DMS 273 (cell line): ENCODE results near the gene SLC35G6.
"Not testable (repeated sequence)": the region's sequence is repeated elsewhere in the genome, so short reads cannot be mapped to it uniquely, and the experiment has no call there.

Source experiments
- DNase-seq: peaks from one replicate; lab custom pipeline; 2025; ENCODE audit not compliant: unreplicated experiment; lab: John Stamatoyannopoulos, UW

The SLC35G6 gene

DNA sequence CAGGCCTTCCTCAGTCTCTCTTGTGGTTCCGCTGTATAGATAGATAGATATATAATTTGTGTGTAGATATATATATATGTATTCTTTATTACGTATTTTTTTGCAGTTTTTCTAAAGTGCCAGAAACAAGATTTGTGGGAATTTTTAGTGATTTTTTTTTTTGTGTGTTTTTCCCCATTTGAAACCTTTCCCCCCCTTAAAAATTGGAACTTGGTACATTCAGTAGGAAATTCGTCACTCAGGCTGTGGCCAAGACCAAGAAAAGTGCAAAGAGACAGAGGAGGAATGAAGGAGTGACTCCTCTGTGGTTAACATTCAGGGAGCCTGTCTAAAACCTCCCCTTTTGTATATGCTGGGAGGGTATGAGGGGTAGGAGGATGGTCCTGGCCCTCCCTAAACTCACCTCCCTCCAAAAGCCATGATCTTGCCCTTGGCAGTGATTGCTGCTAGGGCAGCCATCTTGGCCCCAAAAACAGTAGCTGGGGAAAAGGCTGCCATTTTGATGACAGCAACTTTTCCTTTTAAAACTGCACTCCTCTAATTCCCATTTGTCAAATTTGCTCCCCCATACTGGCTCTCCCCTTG is 21.2 kb upstream of the SLC35G6 start:
- no peak for DNase-seq

DNA sequence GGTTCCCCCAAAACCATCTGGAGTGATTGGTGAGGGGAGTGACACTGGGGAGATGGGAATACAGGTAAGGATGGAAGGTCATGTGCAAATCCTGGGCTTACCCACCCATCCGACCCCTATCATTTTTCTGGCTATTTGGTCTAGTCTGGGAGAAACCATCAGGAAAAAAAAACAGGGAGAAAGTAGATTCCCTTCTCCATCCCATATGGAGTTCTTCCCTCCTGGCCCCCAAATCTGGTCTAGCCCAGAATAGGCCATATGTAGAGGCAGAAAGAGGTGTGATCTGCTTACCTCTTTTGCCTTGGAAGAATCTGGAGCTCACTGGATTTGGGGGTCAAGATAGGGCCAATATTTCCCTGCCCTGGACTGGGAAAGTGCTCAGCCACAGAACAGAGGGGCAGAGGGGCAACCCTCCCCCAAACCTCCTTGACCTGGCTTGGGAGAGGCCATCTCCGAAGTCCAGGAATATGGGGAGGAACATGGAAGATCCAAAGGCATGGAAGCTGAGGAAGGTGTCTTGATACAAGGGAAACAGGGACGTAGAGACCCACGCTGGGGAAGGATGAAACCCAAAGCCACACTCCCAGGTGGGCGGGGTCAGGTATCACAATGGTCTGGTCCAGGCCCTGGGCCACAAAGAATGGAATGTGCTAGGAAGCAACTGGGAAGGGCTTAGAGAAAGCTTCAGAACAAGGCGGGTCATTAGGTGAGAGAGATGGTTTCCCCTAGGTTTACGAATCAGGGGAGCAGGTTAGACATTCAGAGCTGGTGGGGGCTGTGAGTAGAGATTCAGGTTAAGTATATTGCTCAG is 20.2 kb upstream of the SLC35G6 start:
- no peak for DNase-seq

DNA sequence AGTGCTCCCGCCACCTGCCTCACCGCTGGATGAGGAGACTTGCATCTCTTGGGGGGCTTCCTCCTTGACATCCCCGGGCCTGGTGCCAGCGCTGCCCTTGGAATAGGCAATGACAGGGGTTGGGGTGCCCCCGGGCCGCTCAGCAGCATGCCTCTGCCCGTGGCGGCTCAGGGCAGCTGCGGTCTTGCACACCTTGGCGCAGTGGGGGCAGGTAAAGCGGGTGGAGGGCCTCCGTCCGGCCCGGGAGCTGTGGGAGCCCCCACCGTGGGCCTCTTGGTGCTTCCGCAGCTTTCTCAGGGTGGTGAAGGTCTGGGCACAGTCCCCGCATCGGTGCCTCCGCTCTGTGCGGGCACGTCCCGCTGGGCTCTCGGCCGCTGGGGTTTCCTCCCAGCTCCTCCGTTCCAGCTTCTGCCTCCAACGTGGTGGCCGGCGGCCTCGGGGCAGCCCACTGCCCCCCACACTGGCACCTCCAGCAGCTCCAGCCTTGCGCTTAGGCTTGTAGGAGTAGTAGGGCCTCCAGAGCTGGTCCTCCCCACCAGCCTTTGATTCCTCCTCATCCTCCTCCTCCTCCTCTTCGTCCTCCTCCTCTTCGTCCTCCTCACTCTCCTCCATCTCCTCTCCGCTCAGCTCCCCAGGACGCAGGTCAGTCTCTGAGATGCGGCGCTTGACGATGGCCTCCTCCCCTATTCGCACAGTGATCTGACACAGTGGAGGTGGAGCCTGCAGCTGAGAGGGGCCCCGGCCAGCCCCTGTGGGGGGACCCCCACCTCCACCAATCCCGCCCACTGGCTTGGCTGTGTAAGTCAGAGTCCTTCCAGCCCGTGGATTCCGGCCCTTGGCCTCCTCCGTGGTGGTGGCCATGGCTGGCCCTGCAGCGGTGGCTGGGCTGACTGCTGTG is 18.5 kb upstream of the SLC35G6 start:
- no peak for DNase-seq

DNA sequence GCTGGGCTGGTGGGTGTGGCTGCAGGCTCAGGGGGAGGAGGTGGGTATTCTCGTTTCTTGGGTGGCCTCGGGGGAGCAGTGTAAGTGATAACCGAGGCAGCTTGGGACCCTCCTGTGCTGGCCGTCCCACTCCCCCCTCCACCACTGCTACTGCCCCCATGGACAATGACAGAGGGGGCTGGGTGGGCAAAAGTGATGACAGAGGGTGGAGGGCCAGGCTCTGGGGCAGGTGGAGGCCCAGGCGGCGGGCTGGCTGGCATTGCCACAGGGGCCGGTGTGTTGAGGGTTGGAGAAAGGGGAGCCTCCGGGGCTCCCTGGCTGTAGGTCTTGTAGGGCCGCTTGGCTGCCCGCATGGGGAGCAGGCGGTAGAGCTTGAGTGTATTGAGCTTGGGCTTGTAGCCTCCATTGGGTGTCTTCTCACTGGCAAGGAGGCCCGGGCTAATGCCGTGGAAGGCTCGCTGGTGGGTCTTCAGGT is 17.8 kb upstream of the SLC35G6 start:
- no peak for DNase-seq

DNA sequence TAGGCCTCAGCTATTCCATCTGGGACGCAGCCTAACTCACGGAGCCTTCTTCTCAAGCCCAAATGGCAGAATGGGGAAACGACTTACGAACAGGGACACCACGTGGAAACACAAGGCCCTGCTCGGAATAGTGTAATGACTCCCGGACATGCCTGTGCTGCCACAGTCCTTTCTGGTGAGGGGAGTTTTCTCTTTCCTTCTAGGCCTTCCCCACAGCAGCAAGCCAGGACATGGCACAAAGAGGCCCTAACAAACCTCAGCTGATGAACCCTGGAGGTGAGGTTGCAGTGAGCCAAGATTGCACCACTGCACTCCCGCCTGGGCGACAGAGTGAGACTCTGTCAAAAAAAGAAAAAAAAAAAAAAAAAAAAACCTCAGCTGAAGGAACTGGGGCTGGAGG is 17.2 kb upstream of the SLC35G6 start:
- DNase-seq = no peak

DNA sequence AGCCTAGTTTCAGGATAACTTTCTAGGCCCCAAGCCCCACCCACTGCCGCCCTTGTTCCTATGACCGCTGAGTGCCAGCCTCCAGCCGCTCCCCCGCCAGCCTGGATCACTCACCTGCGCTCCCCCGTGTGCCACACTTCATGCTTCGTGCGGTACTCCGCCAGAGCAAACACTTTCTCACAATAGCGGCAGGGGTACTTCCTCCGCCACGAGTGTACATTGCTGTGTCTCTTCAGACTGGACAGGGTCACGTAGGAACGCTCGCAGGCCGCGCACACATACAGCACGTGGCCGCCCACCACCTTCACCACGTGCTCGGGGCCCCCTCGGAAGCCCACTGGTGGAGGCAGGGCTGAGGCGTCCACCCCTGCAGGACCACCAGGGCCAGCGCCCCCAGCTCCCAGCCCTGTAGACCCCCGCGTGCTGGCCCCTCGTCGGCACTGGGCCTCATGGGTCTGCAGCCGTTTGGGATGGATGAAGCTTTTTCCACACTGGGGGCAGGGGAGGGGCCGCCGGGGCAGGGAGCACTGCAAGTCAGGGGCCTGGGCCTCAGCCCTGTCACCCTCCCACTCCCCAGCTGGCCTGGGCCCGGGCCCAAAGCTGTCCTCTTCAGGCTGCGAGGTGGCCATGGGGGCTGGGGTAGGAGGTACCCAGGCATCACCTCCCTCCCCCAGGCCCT is 15.5 kb upstream of the SLC35G6 start:
- DNase-seq = no peak

DNA sequence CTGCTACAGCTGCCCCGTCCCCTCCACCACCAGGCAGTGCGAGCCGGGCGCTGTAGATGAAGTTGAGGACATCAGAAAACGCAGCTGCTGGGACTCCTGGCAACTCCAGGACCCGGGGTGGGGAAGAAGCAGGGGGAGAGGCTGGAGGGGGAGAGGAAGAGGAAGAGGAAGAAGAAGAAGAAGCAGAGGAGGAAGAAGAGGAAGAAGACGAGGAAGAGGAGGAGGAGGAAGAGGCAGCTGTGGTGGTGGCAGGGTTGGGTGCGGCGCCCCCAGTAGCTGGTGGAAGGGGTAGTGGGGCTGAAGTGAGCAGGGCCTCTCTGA is 15.0 kb upstream of the SLC35G6 start:
- no peak for DNase-seq

DNA sequence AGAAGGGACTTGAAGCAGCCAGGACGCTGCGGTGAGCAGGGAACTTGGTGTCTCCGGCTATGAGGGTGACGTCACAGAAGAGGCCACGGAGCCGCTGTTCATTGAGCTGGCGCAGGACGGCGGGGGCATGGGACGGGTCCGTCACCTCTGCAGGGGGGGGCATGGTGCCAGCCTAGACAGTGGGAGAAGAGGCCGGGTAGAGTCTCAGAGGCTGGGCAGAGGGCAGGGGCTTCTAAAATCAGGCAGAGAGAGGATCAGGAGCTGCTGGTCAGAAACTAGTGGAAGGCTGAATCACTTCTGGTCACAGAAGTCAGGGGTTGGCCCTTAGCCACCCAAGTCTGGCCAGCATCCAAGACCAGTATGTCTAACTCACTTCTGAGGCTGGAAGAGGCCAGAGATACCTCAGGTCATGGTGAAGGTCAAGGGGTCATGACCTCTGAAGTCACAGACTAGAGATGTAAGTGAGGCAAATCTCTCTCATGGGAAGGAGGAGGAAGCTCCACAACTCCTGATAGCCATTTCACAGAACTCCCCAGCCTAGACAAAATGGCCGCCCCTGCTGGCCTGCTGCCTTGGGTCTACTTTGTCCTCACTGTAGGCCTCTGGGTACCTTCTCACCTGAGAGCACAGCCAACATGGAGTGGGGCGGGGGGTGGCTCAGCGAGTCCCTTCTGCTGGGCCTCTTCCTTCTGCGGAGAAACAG is 14.5 kb upstream of the SLC35G6 start:
- DNase-seq = peak; percentile 35

DNA sequence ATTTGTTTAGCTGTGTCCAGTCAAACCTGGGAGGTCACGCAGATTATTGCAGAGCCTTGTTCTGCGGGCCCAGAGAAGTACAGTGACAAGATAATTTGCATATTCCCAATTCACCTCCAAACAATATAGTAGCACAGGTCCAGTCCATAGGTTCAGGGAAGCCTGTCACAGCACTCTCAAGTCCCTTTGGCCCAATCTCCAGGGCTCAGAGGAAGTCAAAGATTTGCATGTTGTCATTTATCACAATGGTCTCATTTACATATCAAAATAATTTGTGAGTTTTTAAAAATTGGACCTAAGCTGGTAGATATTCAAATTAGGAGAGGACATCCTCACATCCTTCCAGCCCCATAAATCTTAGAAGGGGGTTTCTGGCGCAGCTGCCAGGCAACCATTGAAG is 13.7 kb upstream of the SLC35G6 start:
- DNase-seq = no peak

DNA sequence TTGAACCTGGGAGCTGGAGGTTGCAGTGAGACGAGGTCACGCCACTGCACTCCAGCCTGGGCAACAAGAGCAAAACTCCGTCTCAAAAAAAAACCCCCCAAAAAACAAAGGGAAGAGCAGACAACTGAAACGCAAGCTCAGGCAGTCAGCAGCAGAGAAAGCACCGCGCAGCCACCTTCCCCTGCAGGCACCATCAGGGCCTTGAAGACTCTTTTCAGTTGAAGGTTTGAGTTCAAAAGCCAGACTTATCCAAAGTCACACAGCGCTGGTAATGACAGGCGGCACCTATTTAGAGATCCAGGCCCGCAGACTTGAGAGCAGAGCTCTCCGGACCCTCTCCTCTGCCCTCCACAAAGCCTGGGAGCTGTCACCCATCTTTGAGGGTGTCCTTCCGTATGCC is 13.0 kb upstream of the SLC35G6 start:
- DNase-seq = no peak

DNA sequence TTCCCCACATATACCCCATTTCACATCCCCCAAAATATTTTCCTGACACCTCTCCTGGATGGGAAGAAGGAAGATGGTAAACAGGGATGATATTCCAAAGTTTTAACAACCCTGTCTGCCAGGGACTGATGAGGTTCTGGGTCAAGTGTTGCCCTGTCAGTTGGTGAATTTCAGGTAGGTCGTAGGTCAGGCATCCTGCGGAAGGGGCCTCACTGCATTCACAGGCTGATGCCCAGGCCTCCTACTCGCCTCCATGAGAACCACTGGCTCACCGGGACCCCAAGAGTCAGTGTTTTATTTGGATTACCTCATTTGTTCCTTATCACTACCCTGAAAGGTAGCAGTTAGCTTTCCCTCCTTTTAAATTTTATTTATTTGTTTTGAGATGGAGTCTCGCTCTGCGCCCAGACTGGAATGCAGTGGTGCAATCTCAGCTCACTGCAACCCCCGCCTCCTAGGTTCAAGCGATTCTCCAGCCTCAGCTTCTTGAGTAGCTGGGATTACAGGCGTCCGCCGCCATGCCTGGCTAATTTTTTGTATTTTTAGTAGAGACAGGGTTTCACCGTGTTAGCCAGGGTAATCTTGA is 12.3 kb upstream of the SLC35G6 start:
- no peak for DNase-seq

DNA sequence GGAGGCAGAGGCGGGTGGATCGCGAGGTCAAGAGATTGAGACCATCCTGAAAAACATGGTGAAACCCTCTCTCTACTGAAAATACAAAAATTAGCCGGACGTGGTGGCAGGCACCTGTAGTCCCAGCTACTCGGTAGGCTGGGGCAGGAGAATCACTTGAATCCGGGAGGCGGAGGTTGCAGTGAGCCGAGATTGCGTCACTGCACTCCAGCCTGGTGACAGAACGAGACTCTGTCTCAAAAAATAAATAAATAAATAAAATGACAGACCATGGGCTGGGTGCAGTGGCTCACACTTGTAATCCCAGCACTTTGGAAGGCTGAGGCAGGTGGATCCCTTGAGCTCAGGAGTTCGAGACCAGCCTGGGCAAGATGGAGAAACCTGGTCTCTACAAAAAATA is 11.4 kb upstream of the SLC35G6 start:
- not testable (repeated sequence) for DNase-seq

DNA sequence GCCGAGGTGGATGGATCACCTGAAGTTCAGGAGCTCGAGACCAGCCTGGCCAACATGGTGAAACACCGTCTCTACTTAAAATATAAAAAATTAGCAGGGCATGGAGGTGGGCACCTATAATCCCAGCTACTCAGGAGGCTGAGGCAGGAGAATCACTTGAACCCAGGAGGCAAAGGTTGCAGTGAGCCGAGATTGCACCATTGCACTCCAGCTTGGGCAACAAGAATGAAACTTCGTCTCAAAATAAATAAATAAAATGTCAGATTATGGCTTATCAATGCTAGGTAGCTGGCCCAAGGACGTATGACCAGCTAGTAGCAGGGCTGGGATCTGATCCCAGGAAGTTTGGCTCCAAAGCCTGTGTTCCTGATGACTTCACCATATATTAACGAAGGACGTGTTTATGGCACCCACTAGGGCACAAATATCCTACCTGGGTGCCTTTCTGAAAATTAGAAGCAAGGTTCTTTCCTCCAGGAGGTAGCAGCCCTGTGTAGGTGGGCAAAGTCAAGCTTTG is 10.7 kb upstream of the SLC35G6 start:
- not testable (repeated sequence) for DNase-seq

DNA sequence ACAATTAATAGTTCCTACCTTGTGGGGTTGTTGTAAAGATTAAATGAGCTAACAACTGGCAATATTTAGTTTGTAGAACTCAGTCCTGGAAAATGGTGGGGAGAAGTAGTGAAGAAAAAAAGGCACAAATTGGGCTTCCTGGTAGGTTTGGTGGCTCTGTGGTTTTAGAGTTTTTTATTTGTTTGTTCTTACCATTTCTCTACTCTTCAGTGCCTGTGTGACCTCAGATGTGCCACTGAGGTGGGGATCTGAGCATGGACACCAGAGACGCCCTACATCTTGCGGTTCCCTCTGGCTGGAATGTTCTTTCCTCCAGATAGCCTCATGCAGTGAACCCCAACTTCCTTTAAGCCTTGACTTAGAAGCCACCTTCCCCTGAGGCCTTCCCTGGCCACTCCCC is 9.5 kb upstream of the SLC35G6 start:
- DNase-seq = no peak

DNA sequence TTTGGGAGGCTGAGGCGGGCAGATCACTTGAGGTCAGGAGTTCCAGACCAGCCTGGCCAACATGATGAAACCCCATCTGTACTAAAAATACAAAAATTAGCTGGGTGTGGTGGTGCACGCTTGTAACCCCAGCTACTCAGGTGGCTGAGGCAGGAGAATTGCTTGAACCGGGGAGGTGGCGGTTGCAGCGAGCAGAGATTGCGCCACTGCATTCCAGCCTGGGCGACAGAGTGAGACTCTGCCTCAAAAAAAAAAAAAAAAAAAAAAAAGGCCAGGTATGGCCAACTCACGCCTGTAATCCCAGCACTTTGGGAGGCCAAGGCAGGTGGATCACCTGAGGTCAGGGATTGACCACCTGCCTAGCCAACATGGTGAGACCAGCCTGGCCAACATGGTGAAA is 6.5 kb upstream of the SLC35G6 start:
- not testable (repeated sequence) for DNase-seq

DNA sequence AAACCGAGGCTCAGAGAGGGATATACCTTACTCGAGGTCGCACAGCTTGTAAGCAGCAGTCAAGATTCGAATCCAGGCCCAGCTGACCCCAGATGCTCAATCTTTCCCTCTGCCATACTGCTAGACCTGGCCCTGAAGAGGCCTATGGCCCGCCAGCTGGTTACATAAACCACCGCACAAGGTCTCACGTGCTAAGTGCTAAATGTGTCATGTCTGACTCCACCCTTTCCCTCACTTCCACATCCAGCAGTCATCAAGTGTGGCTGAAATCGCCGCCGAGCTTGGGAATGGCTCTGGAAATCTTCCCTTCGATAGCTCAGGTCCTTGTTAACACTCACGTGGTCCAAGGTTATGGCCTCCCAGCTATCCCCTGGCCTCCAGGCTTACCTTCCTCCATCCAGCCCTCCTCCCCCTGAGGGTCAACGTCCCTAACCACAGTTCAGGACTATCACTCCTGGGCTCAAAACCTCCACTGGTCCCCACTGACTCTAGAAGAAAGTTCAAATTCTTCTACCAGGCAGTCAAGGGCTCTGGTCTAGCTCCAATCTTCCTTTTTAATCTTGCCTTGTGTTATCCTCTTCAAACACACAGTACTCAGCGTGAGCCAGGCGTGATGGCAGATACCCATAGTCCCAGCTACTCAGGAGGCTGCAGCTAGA is 5.4 kb upstream of the SLC35G6 start:
- DNase-seq = no peak

DNA sequence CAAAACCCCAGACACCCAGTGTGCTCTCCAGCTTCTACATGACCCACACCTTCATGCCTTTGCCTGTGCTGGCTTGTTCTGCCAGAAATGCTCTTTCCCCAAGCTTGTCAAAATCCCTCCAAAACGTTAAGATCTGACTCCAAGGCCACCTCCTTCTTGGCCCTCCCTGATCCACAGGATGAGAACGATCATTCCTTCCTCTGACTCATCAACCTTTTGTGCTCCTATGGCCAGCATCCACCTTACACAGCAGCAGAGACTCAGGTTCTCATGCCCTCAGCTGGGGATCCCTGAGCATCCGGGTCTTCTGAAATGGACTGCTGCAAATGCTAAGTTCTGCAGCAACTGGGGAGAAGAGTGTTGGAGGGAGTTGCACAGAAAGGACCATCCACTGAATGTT is 4.8 kb upstream of the SLC35G6 start:
- DNase-seq = no peak

DNA sequence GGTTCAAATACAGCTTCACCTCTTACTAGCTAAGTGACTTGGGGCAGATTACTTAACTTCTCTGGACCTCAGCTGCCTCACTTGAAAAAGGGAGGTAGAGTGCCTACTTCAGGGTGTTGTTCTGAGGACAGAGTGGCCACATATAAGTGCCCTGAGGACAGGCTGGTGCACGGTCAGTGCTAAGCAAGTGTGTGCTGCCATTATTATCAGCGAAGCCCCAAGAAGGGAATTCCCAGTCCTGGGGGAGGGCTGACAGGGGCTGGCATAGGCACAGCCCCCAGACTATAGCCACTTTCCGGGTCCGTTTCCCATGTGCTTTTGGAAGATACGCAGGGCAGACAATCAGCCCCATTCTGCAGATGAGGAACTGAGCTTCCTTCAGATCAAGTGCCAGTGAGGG is 4.3 kb upstream of the SLC35G6 start:
- DNase-seq = no peak

DNA sequence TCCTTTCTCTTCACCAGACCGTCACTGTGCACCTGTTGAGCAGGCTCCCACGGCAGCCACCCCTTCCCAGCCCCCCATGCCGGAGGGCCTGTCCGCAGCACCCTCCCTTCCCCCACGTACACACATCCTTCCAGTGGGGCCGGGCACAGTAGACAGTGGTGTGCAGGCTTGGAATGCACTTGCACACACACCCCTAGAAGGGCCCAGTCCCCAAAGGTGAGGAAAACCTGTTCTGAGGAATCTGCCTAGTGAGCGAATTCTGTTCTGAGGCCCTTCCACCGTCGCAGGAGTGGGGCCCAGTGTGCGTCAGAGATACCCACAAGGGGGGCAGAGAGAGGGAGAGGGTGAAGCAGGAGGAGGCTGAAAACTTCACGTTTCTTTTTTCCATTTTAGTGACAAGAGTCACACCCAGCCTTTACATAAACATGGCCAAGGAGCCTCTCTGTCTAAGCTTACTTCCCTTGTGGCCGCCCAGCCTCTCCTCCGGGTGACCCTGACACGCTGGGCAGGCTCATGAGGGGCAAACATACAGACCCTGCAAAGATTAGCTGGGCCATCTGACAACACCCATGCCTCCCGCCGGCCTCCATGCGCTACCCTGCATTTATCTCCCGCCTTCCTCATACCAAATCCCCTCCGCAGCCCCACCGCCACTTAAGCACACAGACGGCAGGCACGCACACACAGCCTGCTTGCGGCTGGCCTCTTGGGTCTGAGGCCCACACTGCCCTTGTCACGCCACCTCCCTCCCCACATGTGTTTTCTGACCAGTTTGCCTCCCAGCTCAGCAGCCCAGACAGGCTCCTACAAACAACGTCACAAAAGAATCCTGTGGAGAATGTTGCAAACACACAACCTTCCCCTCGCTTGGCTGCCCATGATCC is 3.6 kb upstream of the SLC35G6 start:
- no peak for DNase-seq
